ENCODE measurements around the gene LINC01488. TPM values are rescaled to one million over a fixed set of nuclear protein-coding genes. Genes with fewer than 3 reads are reported as not detected.

LINC01488 gene
- polyA plus RNA-seq, 2 donors: 0.02 TPM; not detected in 1

- Histone ChIP-seq H3K27ac (ENCODE audit: low read depth in 2 of 2, low read length in 1 of 2) (no peak overlapping the region), H3K9me3 (ENCODE audit: control insufficient read depth in 2 of 2, insufficient read depth in 1 of 2, low read depth in 1 of 2, low read length in 1 of 2) (peaks cover 0 to 7% of the 10 kb centered on the region in 2 donors), H3K27me3 (ENCODE audit: control insufficient read depth in 1 of 2, insufficient read depth in 2 of 2, low read length in 2 of 2) (no peaks in the 10 kb centered on the region), H3K4me3 (ENCODE audit: low read depth in 1 of 2, low read length in 2 of 2) (no peak overlapping the region), H3K36me3 (ENCODE audit: control insufficient read depth in 2 of 2, insufficient read depth in 2 of 2, low read length in 1 of 2) (no peaks in the 10 kb centered on the region), H3K4me1 (ENCODE audit: control insufficient read depth in 2 of 2, insufficient read depth in 2 of 2, low read length in 1 of 2) (peaks cover 0 to 23% of the 10 kb centered on the region in 2 donors)
- 80 to 84% methylated on average over 24 of the region's 24 CpGs for WGBS, 2 donors
Measured at GRCh38 chr11:69475866-69476471, 5.5 kb upstream of the LINC01488 start.

GRCh38 chr11:69476509-69476961, 4.9 kb upstream of the LINC01488 start:
- Histone ChIP-seq H3K36me3 (ENCODE audit: control insufficient read depth in 2 of 2, insufficient read depth in 2 of 2, low read length in 1 of 2) (no peaks in the 10 kb centered on the region), H3K27me3 (ENCODE audit: control insufficient read depth in 1 of 2, insufficient read depth in 2 of 2, low read length in 2 of 2) (no peaks in the 10 kb centered on the region), H3K4me1 (ENCODE audit: control insufficient read depth in 2 of 2, insufficient read depth in 2 of 2, low read length in 1 of 2) (peaks cover 0 to 28% of the 10 kb centered on the region in 2 donors), H3K4me3 (ENCODE audit: low read depth in 1 of 2, low read length in 2 of 2) (no peak overlapping the region), H3K9me3 (ENCODE audit: control insufficient read depth in 2 of 2, insufficient read depth in 1 of 2, low read depth in 1 of 2, low read length in 1 of 2) (peaks cover 2 to 7% of the 10 kb centered on the region in 2 donors), H3K27ac (ENCODE audit: low read depth in 2 of 2, low read length in 1 of 2) (no peak overlapping the region)
- 92 to 94% methylated on average over 16 of the region's 16 CpGs for WGBS, 2 donors

- peaks cover 0 to 27% of the 10 kb centered on the region in 2 donors for H3K4me1 ChIP-seq (ENCODE audit: control insufficient read depth in 2 of 2, insufficient read depth in 2 of 2, low read length in 1 of 2)
- 93 to 95% methylated on average over 16 of the region's 16 CpGs for WGBS, 2 donors
- H3K27ac ChIP-seq (ENCODE audit: low read depth in 2 of 2, low read length in 1 of 2): no peak overlapping the region
- H3K9me3 ChIP-seq (ENCODE audit: control insufficient read depth in 2 of 2, insufficient read depth in 1 of 2, low read depth in 1 of 2, low read length in 1 of 2): peaks cover 2 to 7% of the 10 kb centered on the region in 2 donors
- no peaks in the 10 kb centered on the region for H3K36me3 ChIP-seq (ENCODE audit: control insufficient read depth in 2 of 2, insufficient read depth in 2 of 2, low read length in 1 of 2)
- H3K27me3 ChIP-seq (ENCODE audit: control insufficient read depth in 1 of 2, insufficient read depth in 2 of 2, low read length in 2 of 2): no peaks in the 10 kb centered on the region
- no peak overlapping the region for H3K4me3 ChIP-seq (ENCODE audit: low read depth in 1 of 2, low read length in 2 of 2)
Measured at GRCh38 chr11:69477086-69477485, 4.4 kb upstream of the LINC01488 start.

GRCh38 chr11:69479591-69480271, 1.7 kb upstream of the LINC01488 start:
- no peak overlapping the region for H3K4me3 ChIP-seq (ENCODE audit: low read depth in 1 of 2, low read length in 2 of 2)
- no peaks in the 10 kb centered on the region for H3K27me3 ChIP-seq (ENCODE audit: control insufficient read depth in 1 of 2, insufficient read depth in 2 of 2, low read length in 2 of 2)
- peaks cover 0 to 24% of the 10 kb centered on the region in 2 donors for H3K4me1 ChIP-seq (ENCODE audit: control insufficient read depth in 2 of 2, insufficient read depth in 2 of 2, low read length in 1 of 2)
- H3K27ac ChIP-seq (ENCODE audit: low read depth in 2 of 2, low read length in 1 of 2): peak overlapping the region; percentile 79 to 86
- no peaks in the 10 kb centered on the region for H3K36me3 ChIP-seq (ENCODE audit: control insufficient read depth in 2 of 2, insufficient read depth in 2 of 2, low read length in 1 of 2)
- 38 to 43% methylated on average over 19 of the region's 19 CpGs for WGBS, 2 donors
- peaks cover 0 to 2% of the 10 kb centered on the region in 2 donors for H3K9me3 ChIP-seq (ENCODE audit: control insufficient read depth in 2 of 2, insufficient read depth in 1 of 2, low read depth in 1 of 2, low read length in 1 of 2)

- WGBS, 2 donors: 60% methylated on average over 13 of the region's 13 CpGs
- Histone ChIP-seq H3K27ac (ENCODE audit: low read depth in 2 of 2, low read length in 1 of 2) (peak overlapping the region; percentile 0 to 57), H3K27me3 (ENCODE audit: control insufficient read depth in 1 of 2, insufficient read depth in 2 of 2, low read length in 2 of 2) (no peaks in the 10 kb centered on the region), H3K4me3 (ENCODE audit: low read depth in 1 of 2, low read length in 2 of 2) (no peak overlapping the region), H3K36me3 (ENCODE audit: control insufficient read depth in 2 of 2, insufficient read depth in 2 of 2, low read length in 1 of 2) (no peaks in the 10 kb centered on the region), H3K9me3 (ENCODE audit: control insufficient read depth in 2 of 2, insufficient read depth in 1 of 2, low read depth in 1 of 2, low read length in 1 of 2) (peaks cover 0 to 2% of the 10 kb centered on the region in 2 donors), H3K4me1 (ENCODE audit: control insufficient read depth in 2 of 2, insufficient read depth in 2 of 2, low read length in 1 of 2) (peaks cover 0 to 21% of the 10 kb centered on the region in 2 donors)
Measured at GRCh38 chr11:69480547-69481392, 693 bp upstream of the LINC01488 start.

- Histone ChIP-seq H3K4me1 (ENCODE audit: control insufficient read depth in 2 of 2, insufficient read depth in 2 of 2, low read length in 1 of 2) (peaks cover 0 to 21% of the 10 kb centered on the region in 2 donors), H3K4me3 (ENCODE audit: low read depth in 1 of 2, low read length in 2 of 2) (no peak overlapping the region), H3K27ac (ENCODE audit: low read depth in 2 of 2, low read length in 1 of 2) (no peak overlapping the region), H3K27me3 (ENCODE audit: control insufficient read depth in 1 of 2, insufficient read depth in 2 of 2, low read length in 2 of 2) (no peaks in the 10 kb centered on the region), H3K9me3 (ENCODE audit: control insufficient read depth in 2 of 2, insufficient read depth in 1 of 2, low read depth in 1 of 2, low read length in 1 of 2) (peaks cover 0 to 2% of the 10 kb centered on the region in 2 donors), H3K36me3 (ENCODE audit: control insufficient read depth in 2 of 2, insufficient read depth in 2 of 2, low read length in 1 of 2) (no peaks in the 10 kb centered on the region)
- 78 to 91% methylated on average over 2 of the region's 2 CpGs for WGBS, 2 donors
Measured at GRCh38 chr11:69482322-69482721, 859 bp downstream of the LINC01488 start.

- no peak overlapping the region for H3K27ac ChIP-seq (ENCODE audit: low read depth in 2 of 2, low read length in 1 of 2)
- H3K36me3 ChIP-seq (ENCODE audit: control insufficient read depth in 2 of 2, insufficient read depth in 2 of 2, low read length in 1 of 2): no peaks in the 10 kb centered on the region
- WGBS, 2 donors: 93 to 94% methylated on average over 3 of the region's 3 CpGs
- no peak overlapping the region for H3K4me3 ChIP-seq (ENCODE audit: low read depth in 1 of 2, low read length in 2 of 2)
- no peaks in the 10 kb centered on the region for H3K27me3 ChIP-seq (ENCODE audit: control insufficient read depth in 1 of 2, insufficient read depth in 2 of 2, low read length in 2 of 2)
- peaks cover 0 to 2% of the 10 kb centered on the region in 2 donors for H3K9me3 ChIP-seq (ENCODE audit: control insufficient read depth in 2 of 2, insufficient read depth in 1 of 2, low read depth in 1 of 2, low read length in 1 of 2)
- H3K4me1 ChIP-seq (ENCODE audit: control insufficient read depth in 2 of 2, insufficient read depth in 2 of 2, low read length in 1 of 2): peaks cover 0 to 21% of the 10 kb centered on the region in 2 donors
Measured at GRCh38 chr11:69483170-69483569, 1.7 kb downstream of the LINC01488 start.

GRCh38 chr11:69483691-69484426, 2.4 kb downstream of the LINC01488 start:
- Histone ChIP-seq H3K27me3 (ENCODE audit: control insufficient read depth in 1 of 2, insufficient read depth in 2 of 2, low read length in 2 of 2) (no peaks in the 10 kb centered on the region), H3K4me1 (ENCODE audit: control insufficient read depth in 2 of 2, insufficient read depth in 2 of 2, low read length in 1 of 2) (peaks cover 0 to 21% of the 10 kb centered on the region in 2 donors), H3K9me3 (ENCODE audit: control insufficient read depth in 2 of 2, insufficient read depth in 1 of 2, low read depth in 1 of 2, low read length in 1 of 2) (peaks cover 0 to 2% of the 10 kb centered on the region in 2 donors), H3K36me3 (ENCODE audit: control insufficient read depth in 2 of 2, insufficient read depth in 2 of 2, low read length in 1 of 2) (no peaks in the 10 kb centered on the region), H3K27ac (ENCODE audit: low read depth in 2 of 2, low read length in 1 of 2) (no peak overlapping the region), H3K4me3 (ENCODE audit: low read depth in 1 of 2, low read length in 2 of 2) (no peak overlapping the region)
- WGBS, 2 donors: 69 to 81% methylated on average over 25 of the region's 25 CpGs
